ENCODE data around the gene CTNND2.

DNA sequence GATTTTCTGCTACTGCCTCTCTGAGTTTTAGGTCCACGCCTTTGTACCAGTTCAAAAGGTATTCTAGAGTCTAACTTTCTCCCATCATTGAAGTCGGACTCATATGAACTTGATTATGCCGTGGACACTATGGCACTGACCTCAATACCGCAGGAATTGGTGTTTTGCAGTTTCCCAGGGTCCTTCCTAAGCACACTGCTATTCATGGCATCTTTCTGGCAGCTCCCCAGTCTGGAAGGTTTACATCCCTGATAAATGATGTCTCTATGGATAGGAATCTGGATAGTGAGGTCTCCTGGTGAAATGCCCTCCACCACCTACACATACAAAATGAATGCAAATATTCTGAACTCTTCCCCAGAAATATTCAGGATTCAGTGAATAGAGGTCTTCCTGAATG is 422.2 kb downstream of the CTNND2 start:
- TF ChIP-seq, protein P1, sequence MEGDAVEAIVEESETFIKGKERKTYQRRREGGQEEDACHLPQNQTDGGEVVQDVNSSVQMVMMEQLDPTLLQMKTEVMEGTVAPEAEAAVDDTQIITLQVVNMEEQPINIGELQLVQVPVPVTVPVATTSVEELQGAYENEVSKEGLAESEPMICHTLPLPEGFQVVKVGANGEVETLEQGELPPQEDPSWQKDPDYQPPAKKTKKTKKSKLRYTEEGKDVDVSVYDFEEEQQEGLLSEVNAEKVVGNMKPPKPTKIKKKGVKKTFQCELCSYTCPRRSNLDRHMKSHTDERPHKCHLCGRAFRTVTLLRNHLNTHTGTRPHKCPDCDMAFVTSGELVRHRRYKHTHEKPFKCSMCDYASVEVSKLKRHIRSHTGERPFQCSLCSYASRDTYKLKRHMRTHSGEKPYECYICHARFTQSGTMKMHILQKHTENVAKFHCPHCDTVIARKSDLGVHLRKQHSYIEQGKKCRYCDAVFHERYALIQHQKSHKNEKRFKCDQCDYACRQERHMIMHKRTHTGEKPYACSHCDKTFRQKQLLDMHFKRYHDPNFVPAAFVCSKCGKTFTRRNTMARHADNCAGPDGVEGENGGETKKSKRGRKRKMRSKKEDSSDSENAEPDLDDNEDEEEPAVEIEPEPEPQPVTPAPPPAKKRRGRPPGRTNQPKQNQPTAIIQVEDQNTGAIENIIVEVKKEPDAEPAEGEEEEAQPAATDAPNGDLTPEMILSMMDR (IDR thresholded peaks at IDR 0.05; ENCODE audit: borderline replicate concordance, extremely low read depth, low read length, poor library complexity, severe bottlenecking): no peak
- no peak for TF ChIP-seq EZH2 (IDR thresholded peaks at IDR 0.05; ENCODE audit: borderline replicate concordance, low read depth, low read length, severe bottlenecking)

Measured in DND-41 (cell line).